NCI-H146 treated with DMSO at 0.1 percent for 48 hours (cell line): ENCODE measurements around the gene AK6.
A peak's percentile ranks its signal among the peaks of the same experiment; 100 is the strongest.
"Not testable (repeated sequence)": the region's sequence is repeated elsewhere in the genome, so short reads cannot be mapped to it uniquely, and the experiment has no call there.

Experiments used
- DNase-seq: peaks from one replicate; lab custom pipeline; 2025; ENCODE audit not compliant: unreplicated experiment; lab: John Stamatoyannopoulos, UW

Gene AK6

DNA sequence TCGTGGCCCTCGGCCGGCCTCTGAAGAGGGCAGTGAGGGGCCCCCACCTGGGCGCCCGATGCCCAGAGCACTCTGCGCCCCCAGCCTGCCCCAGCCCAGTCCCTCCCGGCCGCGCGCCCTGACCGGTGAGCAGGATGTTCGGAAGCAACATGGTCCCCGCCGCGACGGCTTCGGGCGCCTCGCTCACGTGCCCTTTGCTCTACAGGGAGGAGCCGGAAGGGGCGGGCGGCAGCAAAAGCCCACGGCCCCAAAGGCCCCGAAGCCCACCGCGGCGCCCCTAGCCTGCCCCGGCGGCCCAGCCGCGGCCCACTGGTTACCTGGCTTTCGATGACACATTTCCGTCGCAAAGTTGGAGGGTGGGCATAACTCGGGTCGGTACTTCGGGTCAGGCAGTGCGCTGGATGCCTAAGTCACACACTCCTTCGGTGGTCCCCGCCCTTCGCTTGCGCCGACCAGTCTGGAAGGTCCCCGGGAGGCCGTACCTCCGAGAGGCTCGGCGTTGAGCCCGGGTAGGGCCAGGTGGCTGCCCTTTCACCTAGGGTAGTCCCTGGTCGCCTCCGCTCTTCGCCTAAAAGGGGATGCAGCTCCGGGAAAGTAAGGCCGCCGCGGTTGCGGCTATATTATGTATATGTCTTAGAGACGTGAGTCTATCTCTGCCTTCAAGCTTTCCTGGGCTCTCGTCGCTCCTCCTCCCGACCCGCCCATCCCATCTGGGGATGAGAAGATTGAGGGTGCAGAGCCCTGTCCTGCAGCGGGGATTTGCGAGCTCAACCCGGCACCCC, at the start of gene AK6, which contains the start of the genes RAD17 and TAF9:
AK6 (minus strand) TSS at position 181 of the 782 bp plus-strand sequence; CDS start at position 151, 30 bp downstream.
RAD17 (plus strand) TSS at position 479 of the 782 bp plus-strand sequence. CDS start 2,391 bp downstream, outside the sequence.
TAF9 (minus strand) TSS at position 181 of the 782 bp plus-strand sequence. CDS start 3,783 bp downstream, outside the sequence.
- peak; percentile 94 for DNase-seq

- DNase-seq, result no peak
These were observed 49.2 kb upstream of the AK6 start for GRCh38 chr5:69418554-69418953.

DNA sequence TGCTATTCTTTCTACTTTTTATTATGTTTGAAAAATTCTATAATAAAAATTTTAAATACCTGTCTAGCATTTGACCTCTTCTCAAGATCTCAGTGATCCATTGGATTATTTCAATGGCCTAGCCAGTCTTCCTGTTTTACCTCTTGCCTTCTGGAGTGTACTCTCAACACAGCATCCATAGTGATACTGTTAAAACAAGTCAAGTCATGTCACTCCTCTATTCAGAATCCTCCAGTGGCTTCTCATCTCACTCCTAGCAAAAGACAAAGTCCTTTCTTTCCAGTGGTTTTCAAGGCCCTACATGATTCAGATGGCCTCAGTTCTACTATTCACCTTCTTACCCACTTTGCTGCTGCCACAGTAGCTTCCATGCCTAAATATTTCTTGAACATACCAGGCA, 47.4 kb upstream of the AK6 start:
- no peak for DNase-seq

GRCh38 chr5:69416180-69416579, 46.9 kb upstream of the AK6 start:
- DNase-seq, result peak; percentile 12

DNA sequence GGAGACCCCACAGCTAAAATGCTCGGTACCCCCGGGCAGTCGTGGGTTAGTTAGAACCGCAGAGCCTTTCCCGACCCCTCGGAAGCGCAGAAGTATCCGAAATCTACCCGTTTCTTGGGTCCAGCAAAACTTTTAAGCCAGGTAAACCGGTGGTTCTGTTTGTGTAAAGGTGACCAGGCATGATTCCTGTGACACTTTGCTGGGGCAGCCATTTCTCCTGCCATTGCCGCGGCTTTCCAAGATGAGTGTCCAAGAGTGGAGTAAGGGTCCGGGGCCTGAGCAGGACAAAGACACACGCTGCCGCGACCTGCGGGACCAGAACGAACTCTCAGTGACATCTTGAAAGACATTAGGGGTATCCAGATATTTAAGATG, 46.3 kb upstream of the AK6 start:
- DNase-seq, result no peak

DNA sequence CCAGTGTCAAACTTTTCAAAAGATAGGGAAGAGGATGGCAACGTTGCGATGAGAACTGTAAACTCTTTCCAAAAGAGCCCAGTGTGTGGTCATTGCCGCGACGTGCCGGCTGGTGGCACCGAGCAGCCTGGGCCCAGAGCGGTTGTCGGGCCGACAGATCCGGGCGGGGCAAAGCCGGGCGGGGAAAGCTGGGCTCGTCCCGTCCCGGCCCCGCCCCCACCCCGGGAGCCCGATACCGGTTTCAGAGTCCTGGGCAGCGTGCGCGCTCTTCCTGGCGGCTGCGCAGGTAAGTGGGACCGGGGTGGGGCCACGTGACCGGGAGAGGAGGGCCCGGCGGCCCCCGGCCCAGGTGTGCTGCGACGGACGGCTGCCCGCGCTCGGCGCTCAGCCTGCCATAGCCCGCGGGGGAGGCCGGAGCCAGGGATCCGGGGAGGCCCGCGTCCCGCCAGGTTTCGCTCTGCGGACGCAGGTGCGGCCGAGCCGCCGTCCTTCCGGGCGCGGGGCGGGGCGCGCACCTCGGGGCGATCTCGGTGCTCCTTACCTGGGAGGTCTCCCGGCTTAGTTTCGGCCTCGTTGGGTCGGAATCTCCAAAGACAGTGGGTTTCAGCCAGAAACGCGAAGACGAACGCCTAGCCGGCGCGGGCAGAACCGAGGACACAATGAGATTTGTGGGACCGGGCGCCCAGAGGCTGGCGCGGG, 45.7 kb upstream of the AK6 start, which contains the start of gene MARVELD2:
MARVELD2 (plus strand) TSS at position 232 of the 699 bp plus-strand sequence. CDS start 4,270 bp downstream, outside the sequence.
- peak; percentile 81 for DNase-seq

DNA sequence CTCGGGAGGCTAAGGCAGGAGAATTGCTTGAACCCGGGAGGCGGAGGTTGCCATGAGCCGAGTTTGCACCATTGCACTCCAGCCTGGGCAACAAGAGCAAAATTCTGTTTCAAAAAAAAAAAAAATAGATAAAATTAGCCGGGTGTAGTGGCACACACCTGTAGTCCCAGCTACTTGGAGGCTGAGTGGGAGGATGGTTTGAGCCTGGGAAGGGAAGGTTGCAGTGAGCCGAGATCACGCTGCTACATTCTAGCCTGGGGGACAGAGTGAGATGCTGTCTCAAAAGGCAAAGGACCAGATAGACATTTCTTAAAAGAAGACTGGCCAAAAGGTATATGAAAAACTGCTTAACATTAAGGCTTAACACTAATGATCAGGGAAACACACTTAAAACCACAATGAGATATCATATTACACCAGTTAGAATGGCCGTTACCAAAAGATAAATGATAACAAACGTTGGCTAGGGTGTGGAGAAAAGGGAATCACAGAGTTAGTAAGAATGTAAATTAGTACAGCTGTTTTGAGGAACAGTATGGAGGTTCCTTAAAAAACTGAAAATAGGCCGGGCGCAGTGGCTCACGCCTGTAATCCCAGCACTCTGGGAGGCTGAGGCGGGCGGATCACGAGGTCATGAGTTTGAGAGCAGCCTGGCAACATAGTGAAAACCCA, 35.5 kb upstream of the AK6 start:
- no peak for DNase-seq

DNA sequence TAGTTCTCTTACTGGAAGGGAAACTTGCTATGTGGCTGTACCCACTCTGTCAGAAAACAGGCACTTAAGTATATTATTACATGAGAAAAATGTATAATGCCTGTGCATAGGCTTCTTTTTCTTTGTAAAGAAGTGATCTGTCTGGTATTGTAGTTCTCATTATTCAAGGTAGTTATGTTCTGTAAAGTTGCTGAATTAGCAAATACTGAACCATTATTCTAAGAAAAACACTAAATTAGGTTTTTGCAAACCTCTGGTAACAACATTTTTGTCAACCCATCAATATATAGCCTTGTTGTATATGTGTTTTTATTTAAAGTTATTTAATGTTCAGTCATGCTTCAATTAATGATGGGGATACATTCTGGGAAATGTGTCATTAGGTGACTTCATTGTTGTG, 9.1 kb upstream of the AK6 start:
- no peak for DNase-seq

DNA sequence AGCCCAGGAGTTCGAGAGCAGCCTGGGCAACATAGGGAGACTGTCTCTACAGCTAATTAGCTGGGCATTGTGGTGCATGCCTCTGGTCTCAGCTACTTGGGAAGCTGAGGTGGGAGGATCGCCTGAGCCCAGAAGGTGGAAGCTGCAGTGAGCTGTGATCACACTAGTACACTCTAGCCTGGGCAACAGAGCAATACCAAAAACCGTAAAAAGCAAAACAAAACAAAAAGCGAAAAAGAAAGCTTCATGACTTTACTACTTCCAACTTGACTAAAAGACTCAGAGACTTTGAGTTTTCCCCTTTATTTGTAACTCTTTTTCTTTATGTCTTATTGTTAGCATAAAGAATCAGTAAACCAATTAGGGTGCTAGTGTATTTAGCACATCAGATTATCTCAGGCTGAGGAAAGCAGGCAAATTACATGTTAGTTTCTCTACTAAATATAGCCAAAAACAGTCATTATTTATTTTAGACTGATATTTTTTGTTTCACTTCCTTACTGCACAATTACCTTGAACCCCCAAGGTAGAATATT, 5.7 kb upstream of the AK6 start:
- DNase-seq, result no peak

GRCh38 chr5:69372394-69372793, 3.1 kb upstream of the AK6 start:
- DNase-seq, result no peak

GRCh38 chr5:69370335-69370734, 1.0 kb upstream of the AK6 start:
- not testable (repeated sequence) for DNase-seq

- no peak for DNase-seq
These were observed 621 bp downstream of the AK6 start for GRCh38 chr5:69368458-69369339.

GRCh38 chr5:69367697-69368279, 1.5 kb downstream of the AK6 start:
- DNase-seq, result no peak

DNA sequence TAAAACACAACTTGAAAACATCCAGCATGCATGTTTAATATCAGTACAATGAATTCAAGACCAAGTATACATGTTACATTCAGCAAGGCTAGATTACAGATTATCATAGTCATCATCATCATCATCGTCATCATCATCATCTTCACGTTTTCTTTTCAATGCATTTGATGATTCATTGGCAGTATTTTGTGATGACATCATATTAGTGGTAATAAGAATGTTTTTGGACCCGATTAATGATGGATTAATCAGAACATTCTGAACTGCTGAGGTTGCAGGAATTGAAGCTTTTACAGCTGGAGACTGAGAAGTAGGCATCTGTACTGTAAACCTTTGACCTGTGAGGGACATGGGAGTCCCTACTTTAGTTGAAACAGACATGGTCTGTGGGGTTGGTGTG, 4.5 kb downstream of the AK6 start:
- DNase-seq, result no peak

DNA sequence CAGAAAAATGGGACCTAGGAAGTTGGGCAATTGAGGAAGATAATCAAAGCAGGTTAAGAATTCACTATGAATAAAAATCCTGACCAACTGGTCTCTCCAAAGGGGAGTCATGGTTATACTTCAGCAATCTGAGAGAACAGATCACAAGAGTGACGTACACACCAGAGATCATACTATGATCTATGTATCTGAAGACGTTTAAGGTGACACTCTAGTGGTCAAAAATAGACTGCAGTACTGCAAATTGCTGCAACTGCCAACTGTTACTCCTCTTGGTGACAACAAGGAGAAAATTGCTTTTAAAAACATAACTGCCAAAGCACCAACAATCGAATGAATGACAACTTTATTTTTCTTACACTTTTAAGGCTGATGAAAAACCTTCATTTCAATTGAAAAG, 4.9 kb downstream of the AK6 start:
- no peak for DNase-seq

DNA sequence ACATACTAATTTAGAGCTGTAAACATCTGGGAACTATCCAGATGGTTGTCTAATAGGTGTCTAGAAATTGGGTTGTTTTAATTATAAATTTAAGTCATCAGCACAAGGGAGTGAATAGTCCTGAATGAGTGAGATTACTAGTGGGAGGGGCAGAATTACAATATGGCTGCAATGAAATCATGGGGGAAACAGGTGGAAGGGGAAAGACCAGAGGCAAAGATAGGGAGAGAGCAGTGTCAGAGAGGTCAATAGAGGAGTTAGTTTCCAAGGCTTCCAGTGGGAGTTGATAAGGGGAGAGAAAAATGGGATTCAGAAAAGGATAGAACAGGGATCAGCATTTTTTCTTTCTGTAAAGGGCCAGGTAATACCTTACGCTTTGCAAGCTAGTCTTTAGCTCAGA, 8.9 kb downstream of the AK6 start:
- DNase-seq, result no peak

DNA sequence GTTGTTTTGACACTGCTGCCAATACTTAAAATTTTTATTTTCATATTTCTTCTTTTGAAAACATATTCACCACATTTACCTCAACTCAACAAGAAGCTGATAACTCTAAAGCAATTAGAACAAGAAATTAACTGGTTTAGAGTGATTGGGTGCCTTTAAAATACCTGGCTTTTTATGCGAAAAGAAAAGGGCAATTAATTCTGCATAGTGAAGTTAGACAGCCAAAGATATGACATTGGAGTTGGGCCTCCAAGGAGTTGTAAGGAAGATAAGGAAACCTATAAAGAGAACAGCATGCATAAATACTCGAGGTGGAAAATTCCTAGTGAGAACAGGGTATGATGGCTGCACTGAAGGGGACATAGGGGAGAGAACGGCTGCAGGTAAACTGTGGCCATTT, 9.6 kb downstream of the AK6 start:
- DNase-seq, result no peak

DNA sequence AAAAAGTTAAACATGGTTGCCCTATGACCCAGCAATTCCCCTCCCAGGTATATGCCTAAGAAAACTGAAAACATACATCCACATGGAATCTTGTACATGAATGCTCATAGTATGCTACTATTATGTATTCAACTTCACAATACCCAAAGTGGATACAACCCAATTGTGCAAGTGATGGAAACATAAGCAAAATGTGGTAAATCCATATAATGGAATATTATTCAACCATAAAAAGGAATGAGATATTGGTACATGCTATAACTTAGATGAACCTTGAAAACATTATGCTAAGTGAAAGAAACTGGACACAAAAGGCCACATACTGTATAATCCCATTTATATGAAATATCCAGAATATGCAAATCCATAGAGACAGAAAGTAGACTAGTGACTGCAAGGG, 18.7 kb downstream of the AK6 start:
- DNase-seq, result no peak

DNA sequence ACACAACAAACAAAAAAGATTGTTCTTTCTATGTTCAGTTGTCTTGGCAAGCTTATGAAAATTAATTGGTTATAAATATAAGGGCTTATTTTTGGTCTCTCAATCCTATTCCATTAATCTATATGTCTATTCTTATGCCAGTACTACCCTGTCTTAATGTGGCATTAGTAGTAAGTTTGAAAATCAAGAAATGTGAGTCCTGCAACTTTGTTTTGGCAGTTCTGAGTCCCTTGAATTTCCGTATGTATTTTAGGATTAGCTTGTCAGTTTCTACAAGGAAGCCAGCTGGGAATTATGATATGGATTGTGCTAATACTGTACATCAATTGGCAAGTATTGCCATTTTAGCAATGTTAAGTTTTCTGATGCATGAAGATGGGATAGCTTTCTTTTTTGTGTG, 26.2 kb downstream of the AK6 start:
- no peak for DNase-seq
